Dedifferentiated amniotic fluid mesenchymal stem cell (primary cell): ENCODE data around the gene HOXA5.

ENCODE experiments used
- DNase-seq: peaks from one replicate; pipeline ENCODE4 v3.0.0-alpha.2; 2016; ENCODE audit errors: extremely low spot score

The HOXA5 gene

GRCh38 chr7:27171637-27172314 lies 28.3 kb upstream of the HOXA5 start:
- no peak for DNase-seq

GRCh38 chr7:27171325-27171636 lies 27.8 kb upstream of the HOXA5 start:
- DNase-seq = no peak

GRCh38 chr7:27170426-27171324 lies 27.2 kb upstream of the HOXA5 start:
- no peak for DNase-seq

GRCh38 chr7:27169658-27170425 lies 26.4 kb upstream of the HOXA5 start:
- DNase-seq = no peak

GRCh38 chr7:27168265-27168947 lies 24.9 kb upstream of the HOXA5 start:
- no peak for DNase-seq

GRCh38 chr7:27167916-27168264 lies 24.4 kb upstream of the HOXA5 start:
- no peak for DNase-seq

GRCh38 chr7:27166531-27167505 lies 23.3 kb upstream of the HOXA5 start:
- DNase-seq = no peak

DNA sequence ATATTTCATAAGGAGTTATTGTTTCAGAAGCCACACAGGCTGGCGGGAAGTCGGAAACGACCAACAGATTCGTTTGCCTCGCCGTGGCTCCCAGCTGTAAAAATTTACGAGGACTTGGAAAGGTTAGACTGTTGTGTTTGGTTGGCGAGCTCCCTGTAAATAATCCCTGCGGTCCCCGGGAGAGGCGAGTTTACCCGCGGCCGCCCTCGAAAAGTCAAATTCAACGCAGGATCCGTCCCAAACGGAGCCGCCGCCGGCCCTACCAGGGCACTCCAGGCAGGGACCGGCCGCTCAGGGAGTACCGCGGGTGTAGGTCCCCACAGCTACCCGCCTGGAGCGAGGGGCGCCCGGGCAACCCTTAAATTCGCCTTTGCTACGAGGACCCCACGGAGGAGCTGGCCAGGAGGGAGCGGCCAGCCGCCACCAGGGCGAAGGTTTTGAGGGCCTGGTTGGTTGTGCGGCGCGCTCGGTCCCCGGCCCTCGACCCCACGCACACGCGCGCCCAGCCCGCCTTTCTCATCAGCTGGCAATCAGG lies 22.6 kb upstream of the HOXA5 start:
- DNase-seq = no peak

DNA sequence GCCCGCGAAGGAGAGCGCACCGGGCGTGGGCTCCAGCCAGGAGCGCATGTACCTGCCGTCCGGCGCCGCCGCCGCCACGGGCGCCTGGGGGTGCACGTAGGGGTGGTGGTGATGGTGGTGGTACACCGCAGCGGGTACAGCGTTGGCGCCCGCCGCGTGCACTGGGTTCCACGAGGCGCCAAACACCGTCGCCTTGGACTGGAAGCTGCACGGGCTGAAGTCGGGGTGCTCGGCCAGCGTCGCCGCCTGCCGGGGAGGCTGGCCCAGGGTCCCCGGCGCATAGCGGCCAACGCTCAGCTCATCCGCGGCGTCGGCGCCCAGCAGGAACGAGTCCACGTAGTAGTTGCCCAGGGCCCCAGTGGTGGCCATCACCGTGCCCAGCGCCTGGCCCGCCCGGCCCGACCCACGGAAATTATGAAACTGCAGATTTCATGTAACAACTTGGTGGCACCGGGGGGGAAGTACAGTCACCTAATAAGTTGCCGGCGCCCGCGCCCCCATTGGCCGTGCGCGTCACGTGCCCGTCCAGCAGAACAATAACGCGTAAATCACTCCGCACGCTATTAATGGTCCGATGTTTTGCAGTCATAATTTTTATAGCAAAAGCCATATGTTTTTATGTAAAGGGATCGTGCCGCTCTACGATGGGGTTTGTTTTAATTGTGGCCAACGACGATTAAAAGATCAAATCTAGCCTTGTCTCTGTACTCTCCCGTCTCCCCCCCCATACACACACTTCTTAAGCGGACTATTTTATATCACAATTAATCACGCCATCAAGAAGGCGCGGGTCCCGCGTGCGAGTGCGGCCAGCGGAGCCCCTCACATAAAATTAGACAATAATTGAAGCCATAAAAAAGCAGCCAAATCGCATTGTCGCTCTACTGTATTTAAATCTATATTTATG lies 21.9 kb upstream of the HOXA5 start, which contains the start of gene HOXA9:
Gene HOXA9, minus strand, starts transcription at position 449 of the 907 bp plus-strand sequence. Its CDS starts 80 bp downstream, at position 369.
- DNase-seq = no peak

- no peak for DNase-seq
Measured at GRCh38 chr7:27164367-27165088, 21.0 kb upstream of the HOXA5 start.

DNA sequence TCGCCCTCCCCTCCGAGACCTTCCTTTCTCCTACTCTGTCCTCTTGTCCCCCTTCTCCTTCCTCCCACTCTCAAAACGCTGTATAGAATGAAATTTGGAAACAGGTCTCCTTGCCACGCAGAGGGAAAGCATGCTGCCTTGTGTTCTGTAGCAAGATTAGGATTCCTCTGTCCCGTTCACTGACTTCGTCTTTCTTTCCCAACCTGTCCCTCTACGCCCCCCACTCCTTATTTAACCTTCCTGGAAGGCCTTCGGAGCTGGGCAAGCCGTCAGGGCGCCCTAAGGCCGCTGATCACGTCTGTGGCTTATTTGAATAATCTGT lies 20.5 kb upstream of the HOXA5 start:
- DNase-seq = no peak

GRCh38 chr7:27163288-27164044 lies 20.0 kb upstream of the HOXA5 start:
- DNase-seq = no peak

GRCh38 chr7:27162561-27163287 lies 19.2 kb upstream of the HOXA5 start:
- no peak for DNase-seq

- no peak for DNase-seq
Measured at GRCh38 chr7:27161721-27162560, 18.5 kb upstream of the HOXA5 start.

GRCh38 chr7:27161214-27161720 lies 17.8 kb upstream of the HOXA5 start:
- no peak for DNase-seq

DNA sequence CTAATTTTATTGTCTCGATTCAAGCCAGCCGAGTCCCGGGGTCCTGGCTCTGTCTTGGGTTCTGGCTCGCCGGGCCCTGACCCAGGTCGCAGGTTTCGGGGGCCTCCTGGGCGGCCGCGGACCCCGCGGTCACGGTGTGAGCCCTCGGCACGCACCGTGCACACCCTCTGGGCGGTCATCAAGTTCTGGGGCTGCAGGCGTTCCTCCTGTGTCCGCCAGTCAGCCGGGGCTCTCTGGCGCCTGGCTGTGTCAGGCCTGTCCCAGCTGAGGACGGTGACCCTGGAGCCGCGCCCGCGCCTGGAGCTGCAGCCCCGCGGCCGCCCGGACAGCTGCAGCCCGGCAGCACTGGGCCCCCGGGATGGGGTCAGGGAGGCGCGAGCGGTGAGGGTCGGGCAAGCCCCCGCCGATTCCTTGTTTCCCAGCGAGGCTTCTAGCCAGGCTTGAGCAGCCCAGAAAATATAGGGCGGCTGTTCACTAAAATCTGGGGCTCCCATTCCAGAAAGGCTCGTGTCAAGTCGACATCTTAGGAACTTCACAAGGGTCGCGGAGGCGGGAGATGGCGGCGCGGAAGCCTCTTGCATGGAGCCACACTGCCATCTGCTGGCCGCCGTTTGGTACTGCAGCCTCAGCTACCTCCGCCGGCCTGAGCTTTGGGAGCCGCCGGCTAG lies 17.2 kb upstream of the HOXA5 start:
- DNase-seq = peak; percentile 25
